HG03103 (cell line): ENCODE results near the gene RS1.

Source experiments
- ATAC-seq: cut with Tn5 transposase; IDR thresholded peaks from one replicate; pipeline ENCODE4 v1.9.1; 2021; ENCODE audit warnings: low read depth; ENCODE audit not compliant: unreplicated experiment

Gene RS1

DNA sequence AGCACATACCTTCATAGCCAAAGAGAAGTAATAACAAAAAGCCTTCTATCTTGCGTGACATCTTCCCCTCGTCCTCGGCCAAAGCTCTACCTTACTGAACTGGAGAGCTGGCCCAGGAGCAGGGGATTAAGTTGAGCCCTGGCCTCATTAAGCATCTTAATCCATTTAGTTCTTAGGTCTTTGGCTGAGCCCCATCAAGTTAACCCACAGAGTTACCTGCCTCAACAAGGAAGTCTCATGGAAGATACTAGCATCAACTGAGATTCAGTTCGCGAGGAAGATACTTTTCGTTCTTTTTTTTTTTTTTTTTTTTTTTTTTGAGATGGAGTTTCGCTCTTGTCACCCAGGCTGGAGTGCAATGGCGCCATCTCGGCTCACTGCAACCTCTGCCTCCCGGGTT, at the start of gene RS1:
TSS of gene RS1 (minus strand) at position 101 of the 400 bp plus-strand sequence. CDS start at position 61, 40 bp downstream.
- ATAC-seq = no peak

DNA sequence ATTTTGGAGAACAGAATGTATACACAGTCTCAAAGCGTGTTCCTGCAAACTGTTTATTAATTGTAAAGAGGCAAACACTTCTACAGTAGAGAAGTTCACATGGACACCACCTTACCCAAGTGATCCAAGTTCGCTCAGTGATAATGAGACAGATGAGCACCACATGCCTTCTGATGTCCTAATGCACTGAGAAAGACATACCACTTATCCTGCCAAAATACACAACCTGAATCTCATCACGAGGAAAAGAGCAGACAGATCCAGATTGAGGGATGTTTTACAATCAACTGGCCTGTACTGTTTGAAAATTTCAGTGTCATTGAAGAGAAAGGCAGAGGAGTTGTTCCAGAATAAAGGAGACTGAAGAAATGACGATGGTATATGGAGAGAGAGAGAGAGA, 47.9 kb upstream of the RS1 start:
- ATAC-seq = no peak

DNA sequence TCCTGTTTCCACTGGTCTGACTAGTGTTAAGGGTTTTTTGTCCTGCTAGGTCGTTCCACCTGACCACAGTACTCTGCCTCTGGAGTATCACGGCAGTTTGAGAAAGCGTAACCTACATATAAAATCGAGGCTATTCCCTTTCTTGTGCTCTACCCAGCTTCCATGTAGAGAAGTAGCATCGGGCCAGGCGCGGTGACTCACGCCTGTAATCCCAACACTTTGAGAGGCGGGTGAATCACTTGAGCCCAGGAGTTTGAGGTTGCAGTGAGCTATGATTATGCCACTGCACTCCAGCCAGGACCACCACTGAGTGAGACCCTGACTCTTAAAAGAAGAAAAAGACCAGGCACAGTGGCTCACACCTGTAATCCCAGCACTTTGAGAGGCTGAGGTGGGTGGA, 43.0 kb upstream of the RS1 start:
- no peak for ATAC-seq

DNA sequence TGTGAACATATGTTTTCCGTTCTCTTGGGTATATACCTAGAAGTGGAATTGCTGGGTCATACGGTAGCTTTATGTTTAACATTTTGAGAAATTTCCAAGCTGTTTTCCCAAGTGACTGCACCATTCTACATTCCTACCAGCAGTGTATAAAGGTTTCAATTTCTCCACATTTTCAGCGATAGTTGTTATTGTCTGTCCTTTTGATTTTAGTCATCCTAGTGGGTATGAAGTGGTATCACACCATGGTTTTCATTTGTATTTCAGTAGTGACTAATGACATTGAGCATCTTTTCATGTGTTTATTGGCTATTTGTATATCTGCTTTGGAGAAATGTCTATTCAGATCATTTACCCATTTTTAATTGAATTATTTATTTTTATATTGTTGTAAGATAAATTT, 37.9 kb upstream of the RS1 start:
- ATAC-seq = no peak

DNA sequence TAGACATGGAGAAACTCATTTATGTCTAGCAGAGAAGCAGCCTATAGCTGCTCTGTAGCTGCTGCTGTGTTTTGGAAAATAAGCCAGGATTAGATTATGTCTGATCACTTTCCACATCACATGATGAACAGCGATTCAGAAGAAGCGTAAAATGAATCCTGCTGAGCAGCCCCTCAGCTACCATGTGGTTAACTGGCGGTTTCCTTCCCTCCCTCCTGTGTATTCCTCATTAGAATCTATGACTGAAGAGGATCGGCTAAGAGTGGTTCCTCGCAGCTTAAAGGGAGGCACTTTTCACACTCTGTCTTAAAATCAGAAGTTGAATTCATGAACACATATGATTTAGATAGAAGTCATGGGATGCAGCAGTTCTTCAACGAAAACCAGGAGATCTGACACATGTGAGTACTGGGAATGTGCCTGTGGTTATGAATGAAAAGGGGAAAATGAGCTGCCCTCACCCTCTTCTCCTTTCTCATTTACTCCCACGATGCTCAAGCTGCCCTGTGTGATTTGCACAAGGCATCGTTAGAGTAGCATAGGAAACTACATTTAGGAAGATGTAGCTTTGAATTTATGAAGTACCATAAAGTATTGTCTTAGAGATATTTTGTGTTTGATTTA, 35.6 kb upstream of the RS1 start, which contains the start of gene PPEF1:
TSS of gene PPEF1 (plus strand) at position 220 of the 624 bp plus-strand sequence. CDS start at position 356, 136 bp downstream.
- ATAC-seq = no peak

DNA sequence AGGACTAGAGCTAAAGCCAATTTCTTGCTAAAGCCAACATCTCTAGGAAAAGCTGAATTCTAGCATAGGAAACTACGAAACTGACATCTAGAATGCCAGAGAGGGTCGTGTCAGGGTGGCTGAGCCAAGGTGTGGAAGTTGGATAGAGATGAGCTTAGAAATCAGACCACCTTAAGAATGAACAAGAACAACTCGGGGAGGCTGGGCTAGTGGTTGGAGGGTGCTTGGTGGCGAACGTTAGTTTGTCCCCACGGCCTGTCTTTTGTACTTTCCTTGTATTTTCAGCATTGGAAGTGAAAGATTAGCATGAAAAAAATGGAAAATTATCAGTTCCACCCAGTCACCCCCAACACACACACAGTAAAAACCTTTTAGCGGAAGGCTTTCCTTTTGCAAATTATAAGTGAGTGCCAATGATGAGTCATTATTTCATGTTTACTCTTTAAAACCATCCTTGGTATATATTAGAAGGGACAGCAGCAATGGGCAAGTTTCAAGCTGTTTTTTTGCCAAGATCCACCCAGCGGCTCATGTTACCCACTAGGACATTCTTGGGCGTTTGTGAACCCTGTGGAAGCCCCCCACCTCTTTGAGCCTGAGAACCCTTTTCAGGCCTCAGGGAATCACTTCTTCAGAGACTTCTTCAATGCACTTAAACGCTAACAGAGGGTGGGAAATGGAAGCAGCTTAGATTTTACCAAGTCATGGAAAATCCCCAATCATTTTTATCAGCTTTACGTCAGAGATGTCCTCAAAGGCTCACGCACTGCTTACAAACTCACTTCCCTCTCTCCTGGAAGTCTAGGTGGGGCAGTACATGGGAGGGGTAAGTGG, 30.7 kb upstream of the RS1 start:
- no peak for ATAC-seq

DNA sequence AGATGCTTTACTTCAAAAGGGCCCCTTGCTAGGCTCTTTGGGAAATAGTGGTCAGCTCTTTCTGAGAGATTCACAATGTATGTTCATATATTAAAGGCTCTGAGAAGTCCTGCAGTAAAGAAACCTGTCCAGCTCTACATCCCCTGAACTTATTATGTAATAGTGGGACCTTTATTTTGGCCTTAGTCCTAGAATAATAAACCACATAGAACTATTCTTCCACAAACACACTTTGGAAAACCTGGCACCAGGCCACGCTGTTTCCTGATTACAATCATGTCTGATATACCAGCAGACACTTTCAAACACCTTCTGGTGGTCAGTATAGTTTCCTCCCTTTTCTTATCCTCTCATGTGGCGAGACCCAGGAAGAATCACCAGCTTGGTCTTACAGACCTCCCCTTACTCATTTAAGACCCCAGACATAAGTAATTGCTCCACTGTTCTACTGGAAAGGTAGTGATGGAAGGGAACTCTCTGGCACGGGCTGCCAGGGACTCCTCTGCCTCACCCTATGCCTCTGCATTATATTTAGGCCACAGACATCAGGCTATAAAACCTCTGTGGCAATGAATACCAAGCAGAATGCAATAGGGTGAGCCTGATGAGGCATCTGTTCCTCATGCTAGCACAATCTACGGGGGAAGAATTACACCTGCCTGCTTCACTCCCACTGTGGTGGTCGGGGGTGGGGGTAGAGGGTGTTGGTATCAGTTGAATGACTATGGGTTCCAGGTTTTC, 29.9 kb upstream of the RS1 start:
- no peak for ATAC-seq

DNA sequence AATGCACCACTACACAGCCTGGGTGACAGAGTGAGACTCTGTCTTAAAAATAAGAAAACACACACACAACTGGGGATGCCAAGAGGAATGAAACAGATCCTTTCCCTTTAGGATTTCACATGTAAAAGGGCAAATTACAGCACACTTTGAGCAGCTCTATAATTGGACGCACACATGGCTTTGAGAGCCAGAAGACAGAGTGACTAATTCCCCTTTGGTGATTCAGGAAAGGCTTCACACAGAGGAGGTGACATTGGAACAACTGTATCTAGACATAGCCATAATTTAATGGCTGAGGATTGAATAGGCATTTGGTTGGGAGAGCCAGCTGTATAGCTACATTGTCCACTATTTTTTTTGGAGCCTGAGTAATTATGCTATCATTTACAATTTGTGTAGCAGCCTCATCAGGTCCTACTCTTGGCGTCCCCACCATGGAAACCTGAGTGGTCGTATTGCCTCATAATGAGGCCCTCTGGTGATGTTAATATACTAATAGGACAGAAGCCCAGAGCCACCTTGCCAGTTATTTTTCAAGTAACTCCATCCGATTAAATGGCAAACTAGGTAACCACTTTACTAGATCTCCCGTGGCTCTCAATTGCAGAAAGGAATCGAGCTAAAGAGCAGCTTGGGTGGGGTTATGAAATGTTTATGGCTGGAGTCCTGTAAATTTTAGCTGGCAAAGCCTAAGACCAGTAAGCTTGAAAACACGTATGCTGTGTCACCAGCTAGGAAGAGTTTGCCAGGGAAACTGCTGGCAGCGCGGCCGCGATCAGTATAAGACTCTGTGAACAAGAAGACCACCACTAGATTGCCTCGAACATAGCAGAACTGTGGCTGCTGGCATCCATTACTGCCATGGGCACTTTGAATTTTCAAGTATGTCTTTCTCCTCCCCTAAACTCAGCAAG, 27.1 kb upstream of the RS1 start:
- ATAC-seq = no peak

DNA sequence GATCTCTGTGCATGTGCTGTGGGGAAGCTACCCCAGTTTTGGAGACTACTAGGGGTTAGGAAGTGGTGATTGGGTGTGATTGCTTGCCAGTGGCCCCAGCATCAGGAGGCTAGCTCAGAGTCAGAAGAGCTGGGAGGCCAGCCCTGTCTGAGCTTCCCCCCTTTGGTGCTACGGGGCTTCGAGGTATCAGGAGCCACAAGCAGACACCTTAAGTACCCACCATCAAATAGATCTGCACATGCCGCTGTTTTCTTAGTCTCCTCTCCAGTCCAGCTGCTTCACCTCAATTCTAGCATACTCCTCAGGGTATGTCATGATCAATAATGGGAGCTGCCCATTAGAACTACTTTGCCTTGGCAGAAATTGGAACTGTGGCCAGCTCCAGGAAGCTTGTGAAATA, 24.7 kb upstream of the RS1 start:
- no peak for ATAC-seq

DNA sequence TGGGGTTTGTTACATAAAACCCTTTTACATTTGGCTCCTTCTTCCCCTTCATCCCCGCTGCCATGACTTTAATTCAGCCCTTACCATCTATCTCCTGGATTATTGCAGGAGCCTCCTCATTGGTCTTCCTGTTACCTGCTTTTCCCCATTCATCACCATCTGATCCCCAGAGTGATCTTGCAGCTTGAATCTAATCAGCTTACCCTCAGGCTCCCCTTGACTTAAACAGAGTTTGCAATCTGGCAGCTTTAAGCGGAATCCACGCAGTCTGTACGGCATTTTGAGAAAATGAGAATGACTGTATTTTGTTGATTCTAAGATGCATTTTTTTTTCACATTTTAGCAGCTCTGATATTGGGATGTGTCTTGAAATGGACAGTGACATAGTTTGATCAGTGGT, 20.6 kb upstream of the RS1 start:
- no peak for ATAC-seq

DNA sequence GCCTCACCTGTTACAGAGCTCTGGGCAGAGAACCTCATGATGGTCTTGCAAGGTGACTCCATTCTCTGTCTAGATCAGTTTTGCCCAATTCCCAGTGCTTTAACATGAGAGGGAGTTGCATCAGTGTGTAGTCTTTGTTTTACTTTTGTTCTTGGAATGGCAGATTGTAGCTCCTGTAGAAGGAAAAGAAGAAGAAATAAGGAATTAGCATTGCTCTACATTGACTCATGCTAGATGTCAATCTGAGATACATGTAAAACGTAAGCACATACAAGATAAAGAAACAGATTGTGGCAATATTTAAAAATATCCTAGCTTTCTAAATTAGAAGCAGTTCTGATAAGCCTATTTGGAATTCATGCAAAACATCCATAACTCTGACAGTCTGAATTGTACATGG, 19.5 kb upstream of the RS1 start:
- no peak for ATAC-seq

DNA sequence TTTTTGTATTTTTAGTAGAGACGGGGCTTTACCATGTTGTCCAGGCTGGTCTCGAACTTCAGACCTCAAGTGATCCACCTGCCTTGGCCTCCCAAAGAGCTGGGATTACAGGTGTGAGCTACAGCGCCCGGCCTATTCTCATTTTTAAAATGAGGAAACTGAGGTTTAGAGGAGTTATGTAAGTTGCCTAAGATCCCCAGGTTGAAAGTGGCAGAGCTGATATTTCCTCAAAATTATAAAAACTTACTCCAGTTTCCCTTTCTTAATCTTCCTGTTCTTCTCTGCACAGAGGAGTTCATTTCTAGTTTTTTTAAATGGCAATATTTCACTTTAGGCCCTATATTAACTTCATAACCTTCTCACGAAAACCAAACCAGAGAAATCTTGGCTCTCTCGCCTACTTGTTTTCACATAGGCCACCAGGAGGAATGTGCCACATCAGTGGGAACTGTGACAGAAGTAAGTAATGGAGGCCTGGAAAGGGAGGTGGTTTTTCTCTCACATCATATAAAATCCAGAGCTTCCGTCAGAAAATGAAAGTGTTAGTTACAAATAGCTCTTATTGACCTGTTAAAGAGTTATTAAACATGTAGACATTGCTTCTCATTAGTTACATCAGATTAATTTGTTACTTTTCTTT, 16.1 kb upstream of the RS1 start:
- ATAC-seq = no peak

DNA sequence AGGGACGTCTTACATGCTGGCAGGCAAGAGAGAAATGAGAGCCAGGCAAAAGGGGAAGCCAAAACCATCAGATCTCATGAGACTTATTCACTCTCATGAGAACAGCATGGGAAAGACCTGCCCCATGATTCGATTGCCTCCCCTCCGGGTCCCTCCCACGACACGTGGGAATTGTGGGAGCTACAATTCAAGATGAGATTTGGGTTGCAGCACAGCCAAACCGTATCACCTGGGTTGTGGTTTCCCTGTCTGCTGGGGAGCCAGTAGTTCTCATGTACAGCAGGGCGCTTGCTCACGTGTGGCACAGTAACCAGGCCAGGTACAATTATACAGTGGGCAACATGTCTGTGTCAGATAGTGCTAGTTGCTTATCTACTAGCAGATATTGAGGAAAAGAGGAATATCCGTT, 11.1 kb upstream of the RS1 start:
- ATAC-seq = no peak

DNA sequence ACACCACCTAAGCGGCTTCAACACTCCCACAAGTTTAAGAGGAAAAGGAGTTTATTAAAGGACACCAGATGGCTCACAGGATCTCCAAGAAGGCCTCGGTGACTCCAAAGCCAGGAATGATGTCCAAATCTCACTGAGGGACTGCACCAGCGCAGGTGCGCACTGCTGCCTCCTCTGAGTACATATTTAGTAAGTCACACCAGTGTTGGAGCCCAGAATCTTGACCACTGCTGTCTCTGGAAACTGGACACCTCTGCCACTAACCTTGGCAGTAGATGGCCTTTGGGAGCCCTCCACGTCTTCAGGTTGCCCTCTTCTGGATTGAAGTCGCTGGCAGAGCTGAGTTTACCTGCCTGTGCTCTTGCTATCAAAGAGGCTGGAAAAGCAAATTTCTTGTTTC, 10.1 kb upstream of the RS1 start:
- no peak for ATAC-seq

DNA sequence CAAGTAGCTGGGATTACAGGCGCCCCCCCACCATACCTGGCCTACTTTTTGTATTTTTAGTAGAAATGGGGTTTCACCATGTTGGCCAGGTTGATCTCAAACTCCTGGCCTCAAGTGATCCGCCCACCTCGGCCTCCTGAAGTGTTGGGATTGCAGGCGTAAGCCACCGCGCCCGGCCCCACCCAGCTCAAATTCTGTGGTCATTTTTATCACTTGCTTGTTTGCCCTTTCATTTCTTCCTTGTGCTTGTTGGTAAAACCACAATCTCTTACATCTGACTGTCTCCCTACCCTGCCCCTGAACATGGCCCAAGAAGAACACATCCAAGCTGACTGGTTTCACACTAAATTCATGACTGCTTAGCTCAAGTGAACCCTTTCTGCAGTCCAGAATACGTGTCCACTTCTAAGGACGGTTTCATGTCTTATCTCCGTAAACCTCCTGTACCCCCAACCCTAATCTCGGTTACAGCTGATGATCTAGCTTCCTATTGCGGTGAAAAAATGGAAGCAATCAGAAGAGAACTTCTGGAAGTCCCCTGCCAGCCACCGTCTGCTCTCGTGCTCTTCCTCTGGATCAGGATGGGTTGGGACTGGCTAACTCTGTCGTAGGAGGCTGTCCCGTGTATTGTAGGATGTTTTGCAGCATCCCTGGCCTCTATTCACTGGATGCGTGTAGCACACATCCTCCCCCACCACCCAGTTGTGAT, 5.4 kb upstream of the RS1 start:
- ATAC-seq = no peak

DNA sequence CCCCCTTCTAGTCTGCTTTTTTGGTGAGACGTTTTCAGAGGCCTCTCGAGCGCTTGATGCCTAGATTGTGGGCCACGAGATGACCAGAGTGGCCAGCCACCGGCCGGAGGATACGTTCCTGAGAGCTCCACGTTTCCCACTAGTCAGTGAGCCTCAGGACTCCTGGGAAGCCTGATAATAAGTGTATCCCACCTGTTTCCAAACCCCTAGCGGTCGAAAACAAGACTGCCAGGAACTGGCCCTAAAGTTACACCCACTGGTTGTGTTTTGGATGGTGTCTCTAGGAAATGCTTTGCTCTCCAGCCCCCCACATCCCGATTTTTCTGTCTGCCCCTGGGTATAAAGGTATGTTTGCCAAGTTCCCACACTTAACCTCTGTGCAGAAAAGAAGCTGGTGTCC, 4.6 kb upstream of the RS1 start:
- ATAC-seq = no peak

DNA sequence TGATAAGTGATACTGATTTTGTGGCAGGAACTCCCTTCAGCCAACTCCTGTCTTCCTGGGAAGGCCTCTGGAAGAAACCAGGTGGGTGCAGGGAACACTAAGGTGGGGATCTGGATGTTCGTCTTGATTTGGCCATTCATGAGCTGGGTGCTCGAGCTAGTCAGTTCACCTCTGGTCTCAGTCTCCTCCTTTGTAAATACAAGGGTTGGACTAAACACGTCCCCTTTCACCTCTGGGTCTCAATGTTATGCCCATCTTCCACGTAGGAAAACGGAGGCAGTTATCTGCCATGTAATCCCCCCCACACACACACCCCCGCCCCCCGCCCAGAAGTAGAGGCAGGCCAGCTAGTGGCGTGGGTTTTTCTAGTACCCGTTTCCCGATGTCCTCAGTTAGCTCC, 4.1 kb upstream of the RS1 start:
- no peak for ATAC-seq

DNA sequence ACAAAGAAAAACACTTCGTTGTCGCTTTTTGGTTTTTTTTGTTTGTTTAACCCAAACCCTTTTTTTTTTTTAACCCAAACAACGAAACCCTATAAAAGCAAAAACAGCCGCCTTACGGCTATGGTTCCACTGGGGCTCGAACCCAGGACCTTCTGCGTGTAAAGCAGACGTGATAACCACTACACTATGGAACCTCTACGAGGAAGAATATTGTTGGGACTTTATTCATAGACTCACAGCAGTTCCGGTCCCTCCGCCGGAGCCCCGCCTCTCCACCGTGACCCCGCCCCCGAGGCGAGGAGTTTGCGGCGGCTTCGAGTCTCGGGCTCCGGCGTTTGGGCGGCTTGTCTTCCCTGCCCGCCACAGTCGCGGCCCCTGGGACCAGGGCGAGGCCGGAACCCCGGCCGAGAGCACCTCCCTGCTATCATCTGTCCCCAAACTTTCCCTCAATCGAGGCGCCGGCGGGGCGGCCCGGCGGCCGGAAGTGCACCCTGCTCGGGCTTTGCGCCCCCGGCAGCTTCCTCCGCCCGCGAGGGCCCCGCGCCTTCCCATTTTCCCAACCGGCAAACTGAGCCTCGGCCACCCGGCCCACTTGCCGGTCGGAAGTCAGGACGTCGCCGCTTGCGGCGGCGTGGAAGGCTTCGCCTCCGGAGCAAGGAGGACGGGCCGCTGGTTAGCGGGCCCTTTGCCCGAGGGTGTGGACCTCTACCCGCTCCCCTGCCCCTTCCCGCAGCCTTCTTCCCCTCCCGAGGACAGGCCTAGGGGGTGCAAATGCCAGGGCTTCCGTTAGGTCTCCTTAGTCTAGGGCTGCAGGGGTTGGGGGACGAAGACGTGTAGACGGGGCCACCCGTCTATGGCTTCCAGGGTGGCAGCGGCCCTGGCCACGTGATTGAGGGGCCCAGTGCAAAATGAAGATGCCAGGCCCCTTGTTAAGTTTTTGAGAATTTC, 3.2 kb upstream of the RS1 start:
- ATAC-seq = peak; percentile 70
